HG03432 (cell line): ENCODE results near the gene SHCBP1L.

Source experiments
- ATAC-seq: cut with Tn5 transposase; IDR thresholded peaks from one replicate; pipeline ENCODE4 v1.9.1; 2021; ENCODE audit warnings: mild to moderate bottlenecking, moderate library complexity; ENCODE audit not compliant: unreplicated experiment

SHCBP1L gene

DNA sequence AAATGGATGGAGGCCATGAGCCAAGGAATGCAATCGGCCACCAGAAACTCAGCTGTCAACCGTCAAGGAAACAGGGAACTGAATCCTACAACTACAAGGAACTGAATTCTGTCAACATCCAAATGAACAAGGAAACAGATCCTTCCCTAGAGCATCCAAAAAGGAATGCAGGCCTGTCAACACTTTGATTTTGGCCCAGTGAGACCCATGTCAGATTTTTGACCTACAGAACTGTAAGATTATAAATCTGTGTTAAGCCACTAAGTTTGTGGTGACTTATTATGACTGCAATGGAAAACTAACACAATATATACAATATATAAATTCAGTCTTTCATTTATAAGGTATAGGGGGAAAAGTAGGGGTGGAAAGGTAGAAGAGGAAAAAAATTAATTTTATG, 55.3 kb downstream of the SHCBP1L start:
- ATAC-seq, result no peak

DNA sequence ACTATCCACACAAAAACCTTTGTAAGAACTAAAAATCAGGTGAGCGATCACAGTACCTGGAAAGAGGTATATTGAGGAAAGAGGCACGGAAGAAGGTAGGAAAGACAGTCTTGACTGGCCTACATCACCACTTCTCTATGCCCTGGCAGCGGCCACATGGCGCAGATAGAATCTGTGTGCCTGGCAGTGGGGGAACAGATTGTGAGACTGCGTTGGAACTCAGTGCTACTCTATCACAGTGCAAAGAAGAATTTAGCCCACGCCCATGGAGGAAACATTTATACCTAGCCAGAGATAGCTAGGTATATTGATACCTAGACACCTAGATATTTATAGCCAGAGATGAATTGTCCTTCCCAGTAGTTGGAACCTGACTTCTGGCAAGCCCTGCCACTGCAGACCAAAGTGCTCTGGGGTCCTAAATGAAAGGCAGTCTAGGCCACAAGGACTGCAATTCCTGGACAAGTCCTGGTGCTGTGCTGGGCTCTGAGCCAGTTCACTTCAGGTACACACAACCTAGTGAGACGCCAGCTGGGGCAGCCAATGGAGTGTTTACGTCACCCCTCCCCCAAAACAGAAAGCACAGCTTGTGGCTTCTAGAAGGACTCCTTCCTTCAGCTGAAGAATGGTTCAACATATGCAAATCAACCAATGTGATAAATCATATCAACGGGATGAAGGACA, 61.9 kb downstream of the SHCBP1L start:
- no peak for ATAC-seq

GRCh38 chr1:182889997-182890396, 63.0 kb downstream of the SHCBP1L start:
- ATAC-seq, result no peak

- no peak for ATAC-seq
These were observed 64.0 kb downstream of the SHCBP1L start for GRCh38 chr1:182888736-182889531.

DNA sequence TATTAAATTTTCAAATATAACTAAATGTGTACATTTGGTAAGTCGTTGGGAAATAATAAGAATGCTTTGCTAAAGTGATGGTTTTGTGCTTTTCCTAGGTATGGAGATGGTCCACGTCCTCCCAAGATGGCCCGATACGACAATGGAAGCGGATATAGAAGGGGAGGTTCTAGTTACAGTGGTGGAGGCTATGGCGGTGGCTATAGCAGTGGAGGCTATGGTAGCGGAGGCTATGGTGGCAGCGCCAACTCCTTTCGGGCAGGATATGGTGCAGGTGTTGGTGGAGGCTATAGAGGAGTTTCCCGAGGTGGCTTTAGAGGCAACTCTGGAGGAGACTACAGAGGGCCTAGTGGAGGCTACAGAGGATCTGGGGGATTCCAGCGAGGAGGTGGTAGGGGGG, 66.0 kb downstream of the SHCBP1L start:
- no peak for ATAC-seq

DNA sequence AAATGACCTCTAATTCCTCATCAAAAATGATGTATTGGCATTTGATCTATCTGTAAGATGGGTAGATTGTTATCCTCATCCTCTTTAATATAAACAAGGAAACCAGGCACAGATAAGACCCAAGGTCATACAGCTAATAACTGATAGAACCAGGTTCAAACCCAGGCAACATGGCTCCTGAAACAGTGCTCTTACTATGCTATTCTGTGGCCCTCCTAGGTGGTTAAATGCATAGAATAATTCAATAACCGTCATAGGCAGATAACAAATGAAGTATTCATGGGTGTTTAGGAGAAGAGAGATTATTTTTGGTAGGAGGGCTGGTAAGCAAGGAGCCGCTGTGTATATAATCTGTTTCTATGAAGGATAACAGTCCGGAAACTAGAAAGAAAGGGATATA, 67.4 kb downstream of the SHCBP1L start:
- no peak for ATAC-seq

- ATAC-seq, result no peak
These were observed 68.1 kb downstream of the SHCBP1L start for GRCh38 chr1:182884872-182885271.

GRCh38 chr1:182877842-182878241, 75.1 kb downstream of the SHCBP1L start:
- ATAC-seq, result no peak

- no peak for ATAC-seq
These were observed 75.6 kb downstream of the SHCBP1L start for GRCh38 chr1:182877331-182877730.

- ATAC-seq, result no peak
These were observed 77.1 kb downstream of the SHCBP1L start for GRCh38 chr1:182875889-182876288.

- ATAC-seq, result no peak
These were observed 80.1 kb downstream of the SHCBP1L start for GRCh38 chr1:182872881-182873280.

- no peak for ATAC-seq
These were observed 83.7 kb downstream of the SHCBP1L start for GRCh38 chr1:182869241-182869666.

DNA sequence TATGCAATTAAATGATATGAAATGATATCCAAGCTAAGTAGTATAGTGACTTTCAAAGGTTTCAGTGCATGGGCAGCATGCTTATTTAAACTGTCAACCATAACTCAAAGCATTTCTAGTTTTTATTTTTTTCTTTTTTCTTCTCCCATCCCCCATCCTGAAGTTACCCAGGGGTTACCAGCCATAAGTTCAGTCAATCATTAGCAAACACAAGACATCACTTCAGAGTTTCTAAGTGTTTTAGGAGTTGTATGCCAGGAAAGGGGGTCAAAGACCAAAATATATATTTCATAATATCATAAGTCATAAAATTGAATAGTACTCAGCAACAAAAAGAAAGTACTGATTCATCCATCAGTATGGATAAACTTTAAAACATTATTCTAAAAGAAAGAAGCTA, 85.1 kb downstream of the SHCBP1L start:
- no peak for ATAC-seq

GRCh38 chr1:182863940-182864339, 89.0 kb downstream of the SHCBP1L start:
- no peak for ATAC-seq

DNA sequence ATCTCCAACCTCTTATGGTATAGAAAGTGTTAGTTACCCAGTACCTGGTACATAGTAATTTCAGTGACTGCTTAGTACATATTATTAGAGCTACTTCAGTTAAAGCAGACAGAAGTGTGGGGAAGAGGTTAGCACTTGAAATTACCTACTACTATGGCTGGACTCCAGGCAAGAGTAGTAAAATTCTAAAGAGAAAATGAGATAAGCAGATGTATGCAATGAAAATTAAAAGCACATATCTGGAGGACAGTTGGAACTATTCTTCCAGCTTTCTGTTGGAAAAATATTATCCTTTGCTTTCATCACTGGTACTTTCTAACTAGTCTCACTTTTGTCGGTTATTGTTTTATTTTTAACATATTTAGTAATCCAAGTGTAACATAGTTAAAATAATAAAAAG, 90.1 kb downstream of the SHCBP1L start:
- no peak for ATAC-seq

DNA sequence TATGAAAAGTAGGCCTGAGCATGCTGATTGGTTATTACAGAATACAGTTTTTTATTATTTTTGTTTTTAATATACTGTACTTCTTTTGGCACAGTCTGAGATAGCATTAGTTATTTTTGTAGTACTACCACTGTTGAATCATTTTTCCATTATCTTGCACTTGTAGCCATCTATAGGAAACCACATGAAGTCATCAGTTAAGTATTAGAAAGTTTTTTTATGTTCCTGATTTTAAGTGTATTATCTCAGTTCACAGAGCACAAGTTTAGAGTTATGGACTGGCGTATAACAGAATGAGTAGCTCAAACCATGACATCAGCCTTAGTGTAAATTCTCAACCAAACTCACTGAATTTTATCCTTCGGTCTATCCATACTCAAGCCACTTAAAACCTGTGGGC, 91.0 kb downstream of the SHCBP1L start:
- no peak for ATAC-seq

DNA sequence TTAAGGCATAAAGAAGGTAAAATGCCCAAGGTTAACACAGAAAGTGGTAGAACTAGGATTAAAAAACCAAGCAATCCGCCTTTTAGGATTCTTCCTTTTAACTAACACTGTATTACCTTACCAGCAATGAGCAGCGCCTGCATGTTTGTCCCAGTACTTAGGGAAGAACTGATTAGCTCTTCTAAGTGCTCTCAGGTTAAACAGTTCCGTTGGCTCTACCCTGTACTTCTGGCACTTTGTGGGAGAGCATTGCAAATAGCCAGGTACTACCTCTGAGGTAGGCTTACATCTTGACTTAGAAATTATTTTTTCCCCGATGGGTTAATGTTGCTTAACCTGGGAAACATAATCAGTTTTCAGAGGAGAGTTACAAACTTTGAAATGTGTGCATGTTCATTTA, 92.3 kb downstream of the SHCBP1L start:
- ATAC-seq, result no peak

- no peak for ATAC-seq
These were observed 95.8 kb downstream of the SHCBP1L start for GRCh38 chr1:182857212-182857611.

GRCh38 chr1:182855911-182856310, 97.1 kb downstream of the SHCBP1L start:
- no peak for ATAC-seq

- ATAC-seq, result no peak
These were observed 101.1 kb downstream of the SHCBP1L start for GRCh38 chr1:182851825-182852224.

DNA sequence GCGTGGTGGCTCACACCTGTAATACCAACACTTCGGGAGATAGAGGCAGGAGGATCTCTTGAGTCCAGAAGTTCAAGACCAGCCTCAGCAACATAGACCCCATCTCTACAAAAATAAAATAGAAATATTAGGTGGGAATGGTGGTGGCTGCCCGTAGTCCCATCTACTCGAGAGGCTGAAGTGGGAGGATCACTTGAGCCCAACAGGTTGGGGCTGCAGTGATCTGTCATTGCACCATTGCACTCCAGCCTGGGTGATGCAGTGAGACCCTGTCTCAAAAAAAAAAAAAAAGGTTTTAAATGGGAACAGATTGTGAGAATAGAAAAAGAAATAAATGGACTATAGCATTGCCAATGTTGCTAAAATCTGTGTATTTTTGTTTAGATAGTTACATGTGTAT, 102.6 kb downstream of the SHCBP1L start:
- no peak for ATAC-seq
